Kasumi-1 (cell line): Measurements from ENCODE around the gene C1orf232.

Experiments used
- DNase-seq, 2 experiments: peaks; one replicate each; lab custom pipeline; 2025; lab: John Stamatoyannopoulos, UW

The C1orf232 gene

DNA sequence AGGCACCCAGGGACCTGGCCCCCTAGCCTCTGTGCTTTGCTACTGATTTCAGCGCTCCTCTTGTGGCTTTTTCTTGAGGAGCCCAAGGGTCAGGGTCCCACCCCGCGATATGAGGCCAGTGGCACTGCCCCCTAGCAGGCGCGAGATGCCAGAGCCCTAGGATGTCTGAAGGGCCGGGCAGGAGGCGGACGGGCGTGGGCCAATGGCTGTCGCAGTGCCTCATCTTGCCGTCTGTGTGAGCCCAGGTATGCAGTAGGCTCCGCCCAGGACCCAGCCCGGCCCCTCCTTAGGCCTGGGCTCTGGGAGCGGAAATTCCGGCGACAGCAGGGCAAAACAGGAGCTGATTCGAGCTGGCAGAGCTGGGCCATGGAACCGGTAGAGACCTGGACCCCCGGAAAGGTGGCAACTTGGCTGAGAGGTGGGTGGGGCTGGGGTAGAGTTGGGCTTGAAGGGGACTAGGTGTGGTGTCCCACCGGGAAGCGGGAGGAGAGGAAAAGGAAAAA, 8.5 kb upstream of the C1orf232 start, which contains the start of gene CNKSR1:
CNKSR1 (plus strand) TSS at position 310 of the 503 bp plus-strand sequence; CDS start at position 367, 57 bp downstream.
- DNase-seq = no peak

DNA sequence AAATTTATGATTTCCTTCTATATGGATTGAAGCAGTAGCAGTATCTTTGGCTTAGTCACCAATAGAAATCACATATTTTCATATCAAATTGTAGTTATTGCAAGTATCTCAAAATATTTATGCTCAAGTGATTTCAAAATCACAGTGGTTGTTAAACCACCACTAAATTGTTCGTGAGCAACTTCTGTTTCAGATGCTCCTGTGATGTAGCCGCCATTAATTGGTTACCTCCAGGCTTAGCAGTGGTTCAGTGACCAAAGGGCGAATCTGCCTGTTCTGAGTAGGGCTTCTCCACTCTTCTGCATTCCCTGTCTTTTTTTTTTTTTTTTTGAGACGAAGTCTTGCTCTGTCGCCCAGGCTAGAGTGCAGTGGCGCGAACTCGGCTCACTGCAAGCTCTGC, 6.6 kb upstream of the C1orf232 start:
- DNase-seq = no peak

DNA sequence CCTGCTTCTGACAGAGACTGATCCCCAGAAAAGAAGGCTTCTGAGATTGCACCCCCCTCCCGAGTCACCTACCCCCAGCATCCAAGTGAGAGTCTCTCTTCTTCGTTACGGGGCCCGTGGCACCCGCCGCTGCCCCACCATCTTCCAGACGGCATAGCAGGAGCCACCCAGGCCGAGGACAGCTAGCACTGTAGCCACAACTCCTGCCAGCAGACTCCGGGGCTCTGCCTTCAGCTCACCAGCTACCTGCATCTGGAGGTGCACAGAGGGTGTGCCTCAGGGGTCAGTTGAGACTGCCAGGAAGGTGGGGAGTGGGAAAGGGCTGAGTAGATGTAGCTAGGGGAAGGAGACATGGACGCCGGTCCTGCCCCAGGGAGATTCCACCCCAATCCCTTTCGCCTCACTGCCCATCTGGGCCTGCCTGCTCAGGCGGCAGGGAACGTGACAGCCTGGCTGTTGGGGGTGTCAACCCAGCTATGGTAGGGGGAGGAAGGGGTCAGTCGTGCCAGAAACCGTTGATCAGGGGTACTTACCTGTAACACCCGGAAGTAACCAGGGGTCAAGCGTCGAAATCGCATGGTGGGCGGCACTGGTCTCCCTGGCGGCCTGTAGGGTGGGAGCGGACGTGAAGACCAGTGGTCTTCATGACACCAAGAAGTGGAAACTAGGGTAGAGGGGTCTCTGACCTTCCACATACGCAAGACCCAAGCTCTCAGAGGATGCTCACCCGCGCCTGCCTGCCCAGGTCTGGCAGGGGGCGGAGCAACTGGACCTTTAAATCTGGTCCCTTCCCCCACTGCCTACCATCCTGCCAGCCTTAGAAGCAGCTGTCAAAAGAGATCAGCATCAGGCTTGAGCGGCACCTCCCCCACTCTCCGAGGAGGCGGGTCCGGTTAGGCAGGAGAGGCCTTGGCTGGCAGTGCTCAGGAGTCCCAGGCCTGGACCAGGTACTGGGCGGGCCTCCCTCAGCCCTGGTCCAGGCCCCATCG, 2.6 kb upstream of the C1orf232 start, which contains the start of gene ZNF593OS:
ZNF593OS (minus strand) TSS at position 749 of the 989 bp plus-strand sequence; CDS start at position 578, 171 bp downstream.
- DNase-seq = no peak

DNA sequence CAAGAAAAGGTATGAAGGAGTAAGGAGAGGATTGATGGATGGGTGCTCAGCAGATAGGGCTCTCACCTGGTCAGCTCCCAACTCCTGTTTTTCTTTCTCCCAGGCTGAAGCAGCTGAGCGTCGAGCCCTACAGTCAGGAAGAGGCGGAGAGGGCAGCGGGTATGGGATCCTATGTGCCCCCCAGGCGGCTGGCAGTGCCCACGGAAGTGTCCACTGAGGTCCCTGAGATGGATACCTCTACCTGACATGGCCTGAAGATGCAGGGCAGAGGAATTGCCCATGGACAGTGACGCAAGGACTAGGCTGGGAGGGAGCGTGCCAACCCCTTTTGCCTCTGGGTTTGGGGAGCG, 1.7 kb upstream of the C1orf232 start:
- no peak for DNase-seq

DNA sequence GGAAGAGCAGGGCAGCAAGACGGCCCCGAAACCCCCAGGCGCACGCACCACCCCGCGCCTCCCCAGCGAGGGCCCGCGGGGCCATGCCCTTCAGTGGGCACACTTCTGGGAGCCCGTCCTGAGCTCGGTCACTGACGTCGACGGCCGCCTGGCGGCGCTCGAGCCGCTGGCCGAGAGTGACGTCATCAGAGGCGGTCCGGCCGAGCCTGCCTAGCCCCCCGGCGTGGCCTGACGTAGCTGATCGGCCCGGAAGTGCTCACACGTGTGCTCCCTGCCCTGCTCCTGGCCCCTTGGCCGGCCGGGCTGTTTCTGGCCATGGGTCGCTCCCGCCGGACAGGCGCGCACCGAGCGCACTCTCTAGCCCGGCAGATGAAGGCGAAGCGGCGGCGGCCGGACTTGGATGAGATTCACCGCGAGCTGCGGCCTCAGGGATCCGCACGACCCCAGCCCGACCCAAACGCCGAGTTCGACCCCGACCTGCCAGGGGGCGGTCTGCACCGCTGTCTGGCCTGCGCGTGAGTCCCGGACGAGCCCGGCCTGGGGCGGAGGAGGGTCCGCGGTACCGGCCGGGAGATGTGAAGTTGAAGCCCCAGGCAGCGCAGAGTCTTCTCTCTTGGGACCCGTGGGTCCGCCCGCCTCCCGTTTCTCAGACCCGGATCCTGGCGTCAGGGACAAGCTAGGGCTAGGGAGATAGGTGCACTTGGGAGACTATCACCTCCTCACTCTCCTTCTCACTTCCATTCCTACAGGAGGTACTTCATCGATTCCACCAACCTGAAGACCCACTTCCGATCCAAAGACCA, 1.1 kb upstream of the C1orf232 start, which contains the start of gene ZNF593:
ZNF593 (plus strand) TSS at position 240 of the 803 bp plus-strand sequence; CDS start at position 316, 76 bp downstream.
- DNase-seq = peak; percentile 87 to 94

DNA sequence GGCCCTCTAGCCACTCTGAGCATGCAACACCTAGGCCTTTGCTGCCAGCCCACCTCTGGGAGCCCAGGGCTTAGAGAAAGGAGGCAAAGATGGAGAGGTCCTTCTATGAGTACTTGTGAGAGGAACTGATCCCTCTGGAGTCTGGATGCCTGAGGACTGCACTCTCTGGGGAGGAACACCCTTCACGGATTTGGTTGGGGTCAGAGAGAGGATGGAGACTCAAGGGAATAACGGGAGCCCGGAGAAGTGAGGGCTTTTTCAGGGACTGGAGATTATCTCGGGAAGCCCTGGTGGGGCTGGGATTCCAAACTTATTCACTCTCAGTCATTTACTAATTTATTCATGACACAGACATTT, 413 bp upstream of the C1orf232 start:
- no peak for DNase-seq

DNA sequence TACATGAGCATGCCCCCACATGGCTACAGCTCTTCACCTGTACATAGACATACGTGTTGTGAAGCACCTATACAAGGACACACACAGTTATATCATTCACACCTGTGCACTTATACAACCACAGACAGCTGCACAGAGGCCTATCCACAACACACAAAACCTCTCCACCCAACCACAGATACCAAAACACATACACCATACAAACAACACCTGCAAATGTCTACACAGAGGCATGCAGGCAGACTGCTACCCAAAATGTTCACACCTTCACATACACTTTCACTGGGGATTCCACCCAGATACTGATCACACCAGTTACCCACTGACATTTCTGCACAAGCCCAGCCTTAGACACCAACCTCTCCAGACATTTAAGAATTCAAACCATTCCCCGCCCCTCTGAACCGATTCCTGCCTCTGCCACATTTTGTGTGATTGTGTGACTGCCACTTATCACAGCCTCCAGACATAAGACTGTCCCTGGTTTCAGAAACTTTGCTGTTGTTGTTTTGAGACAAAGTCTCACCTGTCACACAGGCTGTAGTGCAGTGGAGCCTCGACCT, 2.0 kb downstream of the C1orf232 start:
- DNase-seq = no peak

DNA sequence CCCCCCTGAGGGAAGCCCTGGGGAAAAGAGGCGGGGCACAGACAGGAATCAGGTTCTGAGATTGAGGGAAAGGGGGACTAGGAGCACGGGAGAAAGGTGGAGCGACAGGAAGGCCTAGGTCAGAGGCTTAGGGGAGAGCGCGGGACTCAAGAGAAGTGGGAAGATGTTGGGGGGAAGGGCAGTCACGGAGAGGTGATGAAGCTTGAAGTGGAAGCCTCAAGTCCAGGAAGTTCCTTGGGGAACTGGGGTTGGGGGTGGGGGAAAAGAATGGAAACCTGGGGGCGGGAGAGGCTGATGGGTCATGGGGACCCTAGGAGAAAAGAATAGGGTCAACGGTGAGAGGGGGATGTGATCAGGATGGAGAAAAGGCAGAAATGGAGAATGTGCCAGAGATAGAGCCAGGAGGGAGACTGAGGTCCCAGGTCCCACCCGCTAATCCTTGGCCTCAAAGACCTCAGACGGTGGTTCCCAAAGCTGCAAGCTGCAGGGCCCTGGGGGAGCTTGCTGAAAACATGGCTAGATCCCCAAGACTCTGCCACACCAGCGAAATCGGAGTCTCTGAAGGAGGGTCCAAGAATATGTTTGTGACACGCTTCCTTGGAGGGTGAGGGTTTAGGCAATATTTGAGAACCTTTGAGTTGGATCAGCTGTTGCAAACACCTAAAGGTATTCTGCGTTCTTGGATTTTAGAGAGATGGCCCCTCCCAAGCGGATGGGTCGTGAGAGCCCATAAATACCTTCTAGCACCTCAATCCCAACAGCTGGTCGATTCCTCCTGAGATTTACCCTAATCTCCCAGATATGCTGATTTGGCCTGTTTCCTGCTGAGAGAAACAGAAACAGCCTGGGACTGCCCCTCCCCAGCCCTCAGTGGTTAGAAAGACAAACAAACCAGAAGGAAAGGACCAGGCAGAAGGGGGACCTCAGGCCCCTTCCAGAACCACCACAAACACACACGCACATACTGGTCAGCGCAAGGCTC, 3.6 kb downstream of the C1orf232 start:
- DNase-seq = no peak

DNA sequence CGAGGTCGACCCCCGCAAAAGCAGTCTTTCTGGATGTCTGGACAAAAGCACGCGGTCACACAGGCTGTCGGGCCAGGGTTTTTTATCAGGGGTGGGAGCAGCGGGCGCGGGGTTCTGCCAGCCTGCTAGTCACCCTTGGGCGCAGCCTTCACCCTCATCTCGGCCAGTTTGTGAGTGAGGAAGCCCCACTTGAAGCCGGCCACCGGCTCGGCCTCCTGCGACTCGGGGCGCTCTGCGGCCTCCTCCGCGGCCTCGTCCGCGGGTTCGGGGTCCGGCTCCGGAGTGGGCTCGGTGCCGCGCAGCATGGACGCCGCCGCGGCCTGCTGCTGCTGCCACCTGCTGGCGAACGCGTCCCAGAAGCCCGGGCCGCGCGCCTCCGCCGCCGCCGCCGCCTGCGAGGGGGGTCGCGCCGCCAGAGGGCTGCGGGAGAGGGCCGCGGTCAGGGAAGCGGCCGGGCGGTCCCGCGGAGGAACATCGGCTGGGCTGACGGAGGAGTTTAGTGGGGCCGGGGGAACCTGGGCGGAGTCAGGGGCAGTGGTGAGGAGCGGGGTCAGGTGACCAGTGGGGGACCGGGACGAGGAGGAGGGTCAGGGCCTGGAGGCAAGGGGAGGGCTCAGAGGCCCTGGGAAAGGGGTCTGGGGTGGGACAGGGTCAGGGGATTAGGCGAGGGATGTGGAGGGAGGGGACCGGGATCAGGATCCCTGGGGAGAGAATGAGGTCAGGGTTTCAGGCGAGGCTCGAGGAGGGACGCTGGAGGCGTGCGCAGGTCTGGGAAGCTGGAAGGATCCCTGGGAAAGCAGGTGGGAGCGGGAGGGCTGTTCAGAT, 4.5 kb downstream of the C1orf232 start:
- no peak for DNase-seq

DNA sequence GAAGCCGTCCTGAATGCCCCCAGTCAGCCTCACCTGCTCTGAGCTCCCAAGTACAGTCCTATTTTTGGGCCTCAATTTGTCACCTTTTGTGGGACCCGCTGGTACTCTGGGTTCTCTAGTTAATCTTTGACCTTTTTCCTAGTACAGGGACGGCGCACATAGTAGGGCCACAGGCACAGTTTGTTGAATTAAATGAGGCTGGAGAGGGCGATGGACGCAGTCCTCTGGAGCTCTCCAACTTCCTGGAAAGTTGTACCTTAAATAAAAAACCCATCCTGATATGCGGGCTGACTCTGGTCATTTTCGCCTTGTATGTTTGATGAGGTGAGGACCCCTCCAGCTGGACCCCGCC, 5.1 kb downstream of the C1orf232 start:
- no peak for DNase-seq

DNA sequence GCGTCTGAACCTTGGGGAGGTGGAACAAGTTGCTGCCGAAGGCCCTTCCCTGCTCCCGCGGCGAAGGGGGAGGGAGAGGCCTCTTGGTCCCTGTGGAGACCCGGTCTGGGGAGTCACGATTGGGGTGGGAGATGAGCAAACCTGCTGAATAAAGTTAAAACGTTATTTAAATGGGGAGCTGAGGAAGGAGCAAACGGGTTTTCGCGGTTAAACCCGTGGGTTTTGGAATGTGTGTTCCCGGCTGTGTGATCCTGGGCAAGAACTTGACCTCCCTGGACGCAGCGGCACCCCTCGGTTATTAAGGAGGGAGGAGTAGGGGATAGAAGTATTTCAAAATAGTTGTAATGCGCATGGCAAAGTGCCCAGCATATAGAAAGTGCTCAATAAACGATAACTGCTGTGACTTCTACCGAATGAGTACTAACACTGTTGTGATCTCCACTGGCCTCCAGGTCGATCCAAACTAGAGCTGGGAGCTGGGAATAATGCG, 6.5 kb downstream of the C1orf232 start:
- DNase-seq = no peak

DNA sequence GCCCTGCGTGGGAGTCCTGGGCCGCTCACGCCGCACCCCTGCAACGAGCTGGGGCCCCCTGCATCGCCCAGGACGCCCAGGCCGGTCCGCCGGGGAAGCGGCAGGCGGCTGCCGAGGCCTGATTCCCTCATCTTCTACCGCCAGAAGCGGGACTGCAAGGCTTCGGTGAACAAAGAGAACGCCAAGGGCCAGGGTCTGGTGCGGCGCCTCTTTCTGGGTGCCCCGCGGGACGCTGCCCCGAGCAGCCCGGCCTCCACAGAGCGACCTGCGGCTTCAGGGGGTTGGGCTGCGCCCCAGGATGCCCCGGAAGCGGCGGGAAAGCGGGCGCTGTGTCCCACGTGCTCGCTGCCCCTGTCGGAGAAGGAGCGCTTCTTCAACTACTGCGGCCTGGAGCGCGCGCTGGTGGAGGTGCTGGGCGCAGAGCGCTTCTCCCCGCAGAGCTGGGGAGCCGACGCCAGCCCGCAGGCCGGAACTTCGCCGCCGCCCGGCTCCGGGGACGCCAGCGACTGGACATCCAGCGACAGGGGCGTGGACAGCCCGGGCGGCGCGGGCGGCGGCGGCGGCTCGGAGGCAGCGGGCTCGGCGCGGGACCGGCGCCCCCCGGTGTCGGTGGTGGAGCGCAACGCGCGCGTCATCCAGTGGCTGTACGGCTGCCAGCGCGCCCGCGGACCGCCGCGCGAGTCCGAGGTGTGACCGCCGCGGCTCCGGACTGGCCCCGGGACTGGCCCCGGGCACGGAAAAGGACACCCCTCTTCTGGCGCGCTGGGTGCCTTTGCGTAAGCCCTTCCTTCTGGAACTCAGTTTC, 7.1 kb downstream of the C1orf232 start:
- DNase-seq = peak; percentile 44 to 57

DNA sequence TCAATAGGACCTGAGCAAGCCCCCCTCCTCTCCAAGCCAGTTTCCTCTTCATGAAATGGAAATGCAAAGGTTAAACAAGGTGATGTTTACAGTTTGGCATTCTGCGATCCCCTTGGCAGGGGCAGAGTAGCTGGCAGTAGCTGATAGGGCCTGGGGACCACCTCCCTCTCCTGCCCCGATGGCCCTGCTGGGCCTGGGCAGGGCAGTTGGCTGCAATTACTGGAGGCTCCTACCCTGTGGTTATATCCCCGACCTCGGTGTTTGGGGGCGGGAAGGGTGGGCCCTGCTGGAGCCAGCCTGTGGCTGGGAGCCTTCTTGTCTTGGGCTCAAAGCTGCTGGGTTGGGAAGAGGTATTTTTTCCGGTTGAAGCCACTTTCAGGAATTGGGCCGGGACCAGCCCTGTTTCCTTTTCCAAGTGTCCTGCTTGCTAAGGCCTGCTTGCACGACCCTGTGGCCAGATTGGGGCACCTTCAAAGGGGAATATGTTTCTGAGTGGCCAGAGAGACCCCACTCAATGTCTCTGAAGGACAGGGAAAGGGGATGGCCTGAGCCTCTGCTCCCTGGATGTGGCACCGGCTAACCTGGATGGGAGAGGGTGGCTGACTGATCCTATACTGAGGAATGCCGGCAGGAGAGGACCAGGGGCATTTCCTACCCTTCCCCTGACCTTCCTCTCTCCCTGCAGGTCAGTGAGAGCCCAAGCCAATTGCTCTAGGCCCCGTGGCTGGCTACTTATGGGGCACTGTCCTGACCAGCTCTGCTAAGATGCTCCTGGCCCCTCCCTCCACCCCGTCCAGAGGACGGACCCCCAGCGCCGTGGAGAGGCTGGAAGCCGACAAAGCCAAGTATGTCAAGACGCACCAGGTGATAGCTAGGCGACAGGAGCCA, 8.0 kb downstream of the C1orf232 start:
- no peak for DNase-seq

DNA sequence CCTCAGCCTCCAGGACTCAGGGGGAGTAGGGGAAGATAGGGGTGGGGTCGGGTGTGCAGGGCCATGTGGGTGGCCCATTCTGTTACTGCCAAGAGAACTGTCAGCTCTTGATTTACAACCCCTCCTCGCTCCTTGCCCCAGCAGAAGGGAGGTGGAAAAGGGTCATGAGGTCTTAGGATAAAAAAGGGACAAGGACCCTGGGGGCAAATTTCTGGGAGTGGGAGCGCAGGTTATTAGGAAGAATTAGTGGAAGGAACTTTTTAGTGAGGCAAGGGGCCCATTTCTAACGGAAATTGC, 9.1 kb downstream of the C1orf232 start:
- DNase-seq = no peak

DNA sequence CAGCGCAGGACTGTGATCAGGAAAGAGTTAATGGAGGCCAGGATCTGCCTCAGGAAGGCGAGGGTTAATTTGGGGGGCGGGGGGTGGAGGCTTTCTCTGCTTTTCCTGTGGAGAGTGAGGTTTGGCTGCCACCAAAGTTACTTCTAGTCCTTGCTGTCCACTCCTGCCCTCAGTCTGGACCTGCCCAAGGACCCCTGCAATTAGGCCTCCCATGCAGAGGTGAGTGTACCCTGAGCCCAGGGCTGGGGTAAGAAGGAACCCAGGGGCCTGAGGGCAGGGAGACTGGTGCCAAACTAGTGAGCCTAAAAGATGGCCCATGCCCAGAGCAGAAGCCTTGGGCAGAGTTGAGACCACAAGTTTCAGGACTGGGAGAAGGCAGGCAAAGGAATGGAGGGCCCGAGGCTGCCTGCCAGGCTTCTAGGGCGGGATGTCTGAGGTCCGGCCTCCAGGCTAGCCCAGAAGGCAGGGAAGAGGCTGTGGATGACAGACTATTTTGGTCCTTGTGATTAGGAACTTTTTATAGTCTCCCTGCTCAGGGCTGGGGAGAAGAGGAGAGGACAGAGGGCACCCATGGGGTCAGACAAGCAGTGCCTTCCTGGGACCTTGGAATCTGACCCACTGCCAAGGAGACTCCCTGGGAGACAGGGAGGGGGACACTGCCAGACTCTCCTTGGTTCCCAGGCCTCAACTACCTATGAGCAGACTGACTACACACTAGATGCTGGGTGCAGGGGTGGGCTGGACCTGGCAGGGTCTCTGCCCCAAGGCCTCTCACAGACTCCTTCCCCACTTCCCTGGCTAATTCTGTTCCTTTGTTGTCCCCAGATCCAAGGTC, 9.6 kb downstream of the C1orf232 start, which contains the start of gene FAM110D:
FAM110D (plus strand) TSS at position 172 of the 835 bp plus-strand sequence. CDS start 2,213 bp downstream, outside the sequence.
- no peak for DNase-seq

DNA sequence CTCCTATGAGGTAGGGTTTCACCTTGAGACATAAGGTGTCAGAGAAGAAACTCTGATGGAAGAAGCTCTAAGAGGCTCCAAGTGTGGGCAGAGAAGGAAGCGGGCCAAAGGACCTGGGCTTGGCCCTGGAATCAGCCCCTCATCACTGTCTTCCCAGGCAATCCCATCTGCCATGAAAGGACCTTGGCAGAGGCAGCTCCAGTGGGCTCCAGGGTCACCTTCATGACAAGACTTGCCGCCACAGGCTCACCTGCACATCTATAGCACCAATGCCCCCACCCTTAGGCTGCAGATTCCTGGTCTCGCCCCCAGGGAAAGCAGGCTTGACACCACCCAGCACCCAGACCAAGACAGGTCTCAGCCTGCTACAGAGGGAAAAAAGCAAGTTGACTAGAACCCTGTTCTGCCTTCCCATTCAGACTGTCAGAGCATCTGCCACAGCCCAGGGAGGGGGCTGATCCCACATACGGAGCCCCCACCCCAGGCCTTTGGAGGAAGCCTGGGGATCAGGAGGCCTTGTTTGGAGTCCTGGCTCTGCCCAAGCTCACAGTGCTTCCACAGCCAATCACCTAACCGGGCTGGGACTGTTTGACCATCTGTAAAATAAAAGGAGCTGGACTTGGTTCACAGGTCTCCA, 10.4 kb downstream of the C1orf232 start:
- no peak for DNase-seq
